GM12878 (cell line): ENCODE results near the gene PPP1R7. TPM values are rescaled to one million over a fixed set of nuclear protein-coding genes. Genes with fewer than 3 reads are reported as not detected.

Source experiments
- ATAC-seq: fragments of 200-7000 bp; cut with Tn5 transposase; 3 replicates; pipeline ENCODE4 v1.9.1; 2020; ENCODE audit warnings: mild to moderate bottlenecking, moderate library complexity
- BruUV-seq: library from RNA; stranded (reverse); fragments of 400-500 nt; replicated peaks from 2 replicates; lab custom pipeline; 2021; lab: Mats Ljungman, UMichigan
- CTCF ChIA-PET: fragments of 300-600 bp; sonication (Branson Sonifier 250); formaldehyde crosslinking; extraction: SDS; loops from one replicate; lab custom pipeline; 2021; ENCODE audit warnings: inconsistent platforms; lab: Yijun Ruan, JAX
- POLR2A ChIA-PET: fragments of 350-600 bp; formaldehyde crosslinking; extraction: SDS; loops from one replicate; lab custom pipeline; 2021; ENCODE audit warnings: inconsistent platforms; lab: Charles Lee
- RAD21 ChIA-PET: fragments of 300-600 bp; sonication (Branson Sonifier 250); formaldehyde crosslinking; loops from one replicate; lab custom pipeline; 2023; ENCODE audit warnings: antibody characterized with exemption; ENCODE audit not compliant: unreplicated experiment; lab: Charles Lee
- SMC1A ChIA-PET: fragments of 300-600 bp; sonication (Branson Sonifier 250); formaldehyde crosslinking; loops from one replicate; lab custom pipeline; 2023; ENCODE audit not compliant: unreplicated experiment, uncharacterized antibody; lab: Charles Lee
- DNase-seq: peaks from one replicate; pipeline ENCODE4 v3.0.0-alpha.2; 2011; ENCODE audit warnings: low read depth, low spot score
- FAIRE-seq: peaks from 3 replicates; lab custom pipeline; 2011; peaks lifted over from hg19 to GRCh38; lab: Jason Lieb, UNC
- H2AFZ ChIP-seq: 2 replicates; pipeline ENCODE4 v1.6.0; 2011; ENCODE audit warnings: low read depth, low read length, control low read depth; ENCODE audit not compliant: control insufficient read depth
- H3K27ac ChIP-seq: 2 replicates; pipeline ENCODE4 v1.5.1; 2011; ENCODE audit warnings: control low read depth; ENCODE audit not compliant: control insufficient read depth, insufficient read depth
- H3K27me3 ChIP-seq, 2 experiments: replicated peaks in 1 of 2; 2 replicates each; pipeline versions ENCODE4 v1.6.0 to v1.6.1; 2011; ENCODE audit warnings: low read length in 1 of 2; ENCODE audit not compliant: control insufficient read depth in 2 of 2, insufficient read depth in 2 of 2
- H3K36me3 ChIP-seq, 2 experiments: 2 replicates each; pipeline ENCODE4 v1.5.1; 2011; ENCODE audit warnings: low read length in 1 of 2; ENCODE audit not compliant: control insufficient read depth in 2 of 2, insufficient read depth in 2 of 2
- H3K4me1 ChIP-seq: 2 replicates; pipeline ENCODE4 v1.6.1; 2011; ENCODE audit warnings: mild to moderate bottlenecking, low read length, moderate library complexity, mixed read lengths; ENCODE audit not compliant: control insufficient read depth, insufficient read depth
- H3K4me2 ChIP-seq: 2 replicates; pipeline ENCODE4 v1.6.0; 2011; ENCODE audit warnings: control low read depth; ENCODE audit not compliant: control insufficient read depth, insufficient read depth
- H3K4me3 ChIP-seq: fragments of 200-600 bp; sonication (generic); 2 replicates; pipeline ENCODE4 v1.5.1; 2016
- H3K79me2 ChIP-seq: 2 replicates; pipeline ENCODE4 v1.6.0; 2011; ENCODE audit warnings: low read length; ENCODE audit not compliant: control insufficient read depth, insufficient read depth
- H3K9ac ChIP-seq: 2 replicates; pipeline ENCODE4 v1.8.0; 2011; ENCODE audit warnings: low read length, control low read depth, mixed read lengths; ENCODE audit not compliant: control insufficient read depth, insufficient read depth
- H3K9me3 ChIP-seq: replicated peaks from 3 replicates; pipeline ENCODE4 v1.5.1; 2011; ENCODE audit warnings: mild to moderate bottlenecking, low read length; ENCODE audit not compliant: control insufficient read depth, insufficient read depth
- H4K20me1 ChIP-seq: 2 replicates; pipeline ENCODE4 v1.6.0; 2011; ENCODE audit not compliant: control insufficient read depth, insufficient read depth
- ATF2 ChIP-seq: IDR thresholded peaks from 2 replicates; pipeline ENCODE4 v1.6.1; 2012; ENCODE audit warnings: low read length, inconsistent platforms
- CEBPZ ChIP-seq: fragments of 150-350 bp; IDR thresholded peaks from 2 replicates; pipeline ENCODE4 v1.6.1; 2016; ENCODE audit warnings: low read depth, low read length
- EGR1 ChIP-seq, 2 experiments: IDR thresholded peaks; 1 replicate in 1 of 2; 2 replicates in 1 of 2; pipeline ENCODE4 v1.6.1; 2011 to 2012; ENCODE audit warnings: low read depth in 2 of 2, low read length in 2 of 2, borderline replicate concordance in 1 of 2, mild to moderate bottlenecking in 1 of 2, moderate library complexity in 1 of 2
- FOXM1 ChIP-seq: IDR thresholded peaks from 2 replicates; pipeline ENCODE4 v1.6.1; 2012; ENCODE audit warnings: low read depth, mild to moderate bottlenecking, inconsistent platforms, low read length, moderate library complexity
- GABPA ChIP-seq: IDR thresholded peaks from 2 replicates; pipeline ENCODE4 v1.6.1; 2014; ENCODE audit warnings: antibody characterized with exemption, low read depth, mild to moderate bottlenecking, inconsistent platforms
- HCFC1 ChIP-seq: fragments of 150-350 bp; IDR thresholded peaks from 2 replicates; pipeline ENCODE4 v1.6.1; 2014; ENCODE audit warnings: low read length
- MEF2B ChIP-seq: fragments of 450-650 bp; IDR thresholded peaks from 2 replicates; pipeline ENCODE4 v1.6.1; 2018; ENCODE audit warnings: mild to moderate bottlenecking, moderate library complexity; ENCODE audit not compliant: partially characterized antibody, poor library complexity, severe bottlenecking
- SP1 ChIP-seq: IDR thresholded peaks from one replicate; pipeline ENCODE4 v1.6.1; 2011; ENCODE audit warnings: low read depth, low read length
- SPI1 ChIP-seq: IDR thresholded peaks from 2 replicates; pipeline ENCODE4 v1.6.1; 2011; ENCODE audit warnings: low read depth, mild to moderate bottlenecking, low read length, moderate library complexity, borderline replicate concordance; ENCODE audit not compliant: insufficient read depth
- WGBS: methylation state at CpG from one replicate; pipeline ENCODE4 v1.1.6; 2016; ENCODE audit warnings: low lambda C conversion rate; ENCODE audit not compliant: insufficient replicate concordance, insufficient coverage; ENCODE audit errors: missing lambda C conversion rate; 5-methylcytosine and 5-hydroxymethylcytosine counted together
- in situ Hi-C: fragments of 300-500 bp; cut with MboI; formaldehyde crosslinking; loops from 9 replicates; pipeline ENCODE4 v1.14.3; 2018; ENCODE audit warnings: mixed read lengths
- intact Hi-C: fragments of 100-400 bp; cut with micrococcal nuclease; formaldehyde crosslinking; loops from one replicate; pipeline ENCODE4 v1.14.2; 2022; ENCODE audit not compliant: unreplicated experiment
- polyA plus RNA-seq, 11 experiments: library from polyadenylated mRNA; depleted of rRNA in 4 of 11; unstranded in 6 of 11; stranded (reverse) in 5 of 11; fragments of >200 nt; fragmentation: Nextera tagmentation in 4 of 11; fragmentation: Illumina TruSeq in 1 of 11; extraction: Ambion mirVana in 4 of 11; extraction: Trizol in 1 of 11; gene quantifications; 1 replicate in 1 of 11; 2 replicates in 10 of 11; pipeline versions ENCODE4 v1.2.1 to v1.2.3, GENCODE V29; 2011 to 2016; ENCODE audit warnings: inconsistent platforms in 2 of 11, missing spikeins in 2 of 11, low read depth in 1 of 11
- total RNA-seq, 4 experiments: library from RNA; depleted of rRNA in 3 of 4; stranded (reverse); fragments of >200 nt in 3 of 4; fragmentation: Illumina TruSeq in 1 of 4; extraction: Trizol in 1 of 4; gene quantifications; 2 replicates each; pipeline versions ENCODE4 v1.2.1 to v1.2.3, GENCODE V29; 2013 to 2021

PPP1R7 gene
- total and polyA plus RNA-seq, 10 of the 15 experiments (the other 5 are each of a cell fraction or from before 2014, with no cell fraction given) = 78.5 to 174 (median 93.7) TPM

GRCh38 chr2:241224851-241225438 lies 74.7 kb downstream of the PPP1R7 start:
- H3K27ac ChIP-seq = no peak overlapping the region
- CTCF ChIA-PET = interaction anchor here (0.6 kb wide), 1 partner anchor 310 kb away, joined by 3 read pairs; no protein-coding TSS in a partner anchor
- H3K36me3 ChIP-seq = peaks cover 10 to 20% of the 10 kb centered on the region in 2 experiments
- no TSS peak for BruUV-seq
- no peaks in the 10 kb centered on the region for H4K20me1 ChIP-seq
- H3K9me3 ChIP-seq = no peaks in the 10 kb centered on the region
- in situ Hi-C loops = no loop called here
- DNase-seq = no peak
- ATAC-seq = no peak
- POLR2A ChIA-PET = no interaction called here
- no peak overlapping the region for H2AFZ ChIP-seq
- FAIRE-seq = no peak
- intact Hi-C loops = no loop called here
- no peaks in the 10 kb centered on the region for H3K4me1 ChIP-seq
- no peak overlapping the region for H3K4me2 ChIP-seq
- TF ChIP-seq GABPA (no peak), ATF2 (0 out of 2 replicates have a peak, but pooled peaks have one; percentile 26)
- WGBS = 76% methylated on average over 8 of the region's 8 CpGs
- H3K4me3 ChIP-seq = no peak overlapping the region
- RAD21 ChIA-PET = no interaction called here
- H3K9ac ChIP-seq = no peak overlapping the region
- SMC1A ChIA-PET = no interaction called here
- H3K27me3 ChIP-seq = no peaks in the 10 kb centered on the region
- H3K79me2 ChIP-seq = no peaks in the 10 kb centered on the region

GRCh38 chr2:241225545-241225944 lies 75.3 kb downstream of the PPP1R7 start:
- no peak overlapping the region for H3K4me3 ChIP-seq
- DNase-seq = no peak
- ATAC-seq = no peak
- no peaks in the 10 kb centered on the region for H3K79me2 ChIP-seq
- no peak overlapping the region for H2AFZ ChIP-seq
- POLR2A ChIA-PET = no interaction called here
- peaks cover 15 to 26% of the 10 kb centered on the region in 2 experiments for H3K36me3 ChIP-seq
- no peak for FAIRE-seq
- 95% methylated on average over 16 of the region's 16 CpGs for WGBS
- TF ChIP-seq SP1 = no peak
- no peak for TF ChIP-seq EGR1 (IDR thresholded peaks at IDR 0.05; ENCODE audit: borderline replicate concordance in 1 of 2, low read depth in 2 of 2, low read length in 2 of 2)
- TF ChIP-seq ATF2 = no peak
- TF ChIP-seq FOXM1 = no peak
- no peak for TF ChIP-seq HCFC1
- no peak for TF ChIP-seq CEBPZ
- no peak for TF ChIP-seq SPI1
- TF ChIP-seq MEF2B = no peak
- no peaks in the 10 kb centered on the region for H3K4me1 ChIP-seq
- H4K20me1 ChIP-seq = no peaks in the 10 kb centered on the region
- H3K9me3 ChIP-seq = no peaks in the 10 kb centered on the region
- H3K9ac ChIP-seq = no peak overlapping the region
- intact Hi-C loops = no loop called here
- BruUV-seq = no TSS peak
- RAD21 ChIA-PET = no interaction called here
- H3K27ac ChIP-seq = no peak overlapping the region
- CTCF ChIA-PET = no interaction called here
- in situ Hi-C loops = no loop called here
- SMC1A ChIA-PET = no interaction called here
- H3K4me2 ChIP-seq = no peak overlapping the region
- H3K27me3 ChIP-seq = no peaks in the 10 kb centered on the region
